A172 (cell line): ENCODE measurements around the gene RBM15B. TPM values are rescaled to one million over a fixed set of nuclear protein-coding genes. Genes with fewer than 3 reads are reported as not detected.
"Not testable (repeated sequence)": the region's sequence is repeated elsewhere in the genome, so short reads cannot be mapped to it uniquely, and the experiment has no call there.

Experiments used
- DNase-seq: peaks from one replicate; pipeline ENCODE4 v3.0.0-alpha.2; 2015; ENCODE audit warnings: low spot score
- total RNA-seq: library from RNA; depleted of rRNA; stranded (reverse); fragments of >200 nt; shearing (Covaris generic); gene quantifications from 2 replicates; pipeline ENCODE4 v1.2.3, GENCODE V29; 2014; rRNA removed

Gene RBM15B
- total RNA-seq = 20.2 and 22.5 TPM in 2 replicates

- peak; percentile 91 for DNase-seq
Measured at GRCh38 chr3:51391075-51391565, at the start of gene RBM15B. RBM15B (plus strand) TSS chr3:51391285; CDS start chr3:51391400, 115 bp downstream.

- DNase-seq = peak; percentile 77
Measured at GRCh38 chr3:51343918-51344687, 47.0 kb upstream of the RBM15B start.

GRCh38 chr3:51350751-51351150, 40.3 kb upstream of the RBM15B start:
- no peak for DNase-seq

GRCh38 chr3:51353131-51353530, 38.0 kb upstream of the RBM15B start:
- DNase-seq = no peak

GRCh38 chr3:51353691-51354090, 37.4 kb upstream of the RBM15B start:
- DNase-seq = no peak

GRCh38 chr3:51354172-51354571, 36.9 kb upstream of the RBM15B start:
- no peak for DNase-seq

GRCh38 chr3:51354731-51355615, 36.1 kb upstream of the RBM15B start:
- no peak for DNase-seq

GRCh38 chr3:51355891-51356578, 35.0 kb upstream of the RBM15B start:
- DNase-seq = no peak

GRCh38 chr3:51357856-51358255, 33.2 kb upstream of the RBM15B start:
- DNase-seq = no peak

GRCh38 chr3:51358981-51359380, 32.1 kb upstream of the RBM15B start:
- DNase-seq = no peak

- DNase-seq = no peak
Measured at GRCh38 chr3:51360806-51361205, 30.3 kb upstream of the RBM15B start.

GRCh38 chr3:51361746-51362145, 29.3 kb upstream of the RBM15B start:
- no peak for DNase-seq

GRCh38 chr3:51362476-51362875, 28.6 kb upstream of the RBM15B start:
- DNase-seq = no peak

GRCh38 chr3:51368276-51368675, 22.8 kb upstream of the RBM15B start:
- not testable (repeated sequence) for DNase-seq

GRCh38 chr3:51371943-51372557, 19.0 kb upstream of the RBM15B start:
- DNase-seq = peak; percentile 56

- no peak for DNase-seq
Measured at GRCh38 chr3:51373658-51374421, 17.2 kb upstream of the RBM15B start.

- no peak for DNase-seq
Measured at GRCh38 chr3:51374456-51374855, 16.6 kb upstream of the RBM15B start.

GRCh38 chr3:51375136-51375535, 15.9 kb upstream of the RBM15B start:
- DNase-seq = no peak

- DNase-seq = no peak
Measured at GRCh38 chr3:51375571-51375970, 15.5 kb upstream of the RBM15B start.

GRCh38 chr3:51378065-51378464, 13.0 kb upstream of the RBM15B start:
- no peak for DNase-seq

GRCh38 chr3:51378726-51379125, 12.4 kb upstream of the RBM15B start:
- DNase-seq = no peak
